ENCODE results near the gene BMP2K.

Gene BMP2K

GRCh38 chr4:78797777-78798284 is 21.7 kb downstream of the BMP2K start:
- in situ Hi-C loops (cut with MboI; ENCODE audit: low sequenced_read_pairs, unreplicated experiment), result no loop called here
- DNase-seq (ENCODE audit: low spot score), result no peak
- no peak for TF ChIP-seq CTCF (IDR thresholded peaks at IDR 0.05; ENCODE audit: borderline replicate concordance, control extremely low read depth, extremely low read depth, insufficient read depth, missing control alignments)

DNA sequence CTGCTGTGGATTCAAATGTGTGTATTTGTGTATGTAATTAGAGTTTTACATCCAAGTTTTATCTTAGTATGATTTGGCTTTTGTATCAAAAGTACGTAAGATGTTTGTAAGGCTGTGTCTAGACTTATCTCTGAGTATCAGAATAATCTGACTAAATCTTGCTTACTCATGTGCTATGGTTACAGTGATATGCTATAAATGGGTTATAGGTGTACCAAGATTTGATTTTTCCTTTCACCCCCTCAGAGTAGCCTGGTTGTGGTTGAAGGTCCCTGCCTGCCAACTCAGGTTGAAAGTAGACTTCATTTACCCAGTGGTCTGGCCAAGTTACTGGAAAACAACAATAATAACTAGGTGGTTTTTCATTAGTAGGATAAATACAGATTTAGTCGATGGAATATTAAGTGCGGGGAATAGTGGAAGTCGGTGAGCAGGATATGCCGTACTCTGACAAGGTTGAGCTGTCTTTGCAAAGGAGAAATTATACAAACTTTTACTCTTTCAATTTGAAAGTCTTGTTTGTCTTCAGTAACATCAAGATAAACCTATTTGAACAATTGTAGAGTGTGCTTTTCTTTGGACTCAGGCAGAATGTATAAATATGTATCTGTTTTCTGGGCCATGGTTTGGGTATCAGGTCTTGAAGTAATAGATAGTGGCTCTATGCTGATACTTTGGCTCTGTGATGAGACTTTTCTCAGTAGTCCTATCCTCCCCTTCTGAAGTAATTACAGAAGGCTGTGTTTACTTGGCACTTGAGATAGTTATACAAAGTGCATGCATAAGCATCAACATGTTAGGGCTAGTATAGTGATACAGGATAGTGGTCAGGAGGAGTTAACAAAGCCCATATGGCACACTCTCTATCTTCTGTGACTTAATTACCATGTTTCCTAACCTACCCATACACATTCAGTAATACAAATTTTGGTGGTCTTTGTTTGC is 23.7 kb downstream of the BMP2K start:
- in situ Hi-C loops (cut with MboI; ENCODE audit: low sequenced_read_pairs, unreplicated experiment), result no loop called here
- DNase-seq (ENCODE audit: low spot score), result no peak
- TF ChIP-seq CTCF (IDR thresholded peaks at IDR 0.05; ENCODE audit: borderline replicate concordance, control extremely low read depth, extremely low read depth, insufficient read depth, missing control alignments), result no peak

GRCh38 chr4:78800965-78801364 is 24.8 kb downstream of the BMP2K start:
- DNase-seq (ENCODE audit: low spot score), result no peak
- in situ Hi-C loops (cut with MboI; ENCODE audit: low sequenced_read_pairs, unreplicated experiment), result no loop called here
- no peak for TF ChIP-seq CTCF (IDR thresholded peaks at IDR 0.05; ENCODE audit: borderline replicate concordance, control extremely low read depth, extremely low read depth, insufficient read depth, missing control alignments)

DNA sequence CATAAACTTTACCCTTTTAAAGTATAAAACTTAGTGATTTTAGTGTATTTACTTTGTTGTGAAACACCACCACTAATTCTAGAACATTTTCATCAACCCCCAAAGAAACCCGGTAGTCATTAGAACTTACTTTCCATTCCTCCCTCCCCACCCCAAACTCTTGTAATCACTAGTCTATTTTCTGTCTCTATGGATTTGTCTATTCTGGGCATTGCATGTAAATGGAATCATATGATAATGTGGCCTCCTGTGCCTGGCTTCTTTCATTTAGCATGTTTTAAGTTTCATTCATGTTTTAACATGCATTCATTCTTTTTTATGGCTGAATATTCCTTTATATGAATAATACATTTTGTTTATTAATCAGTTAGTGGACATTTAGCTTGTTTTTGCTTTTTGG is 27.8 kb downstream of the BMP2K start:
- no peak for DNase-seq (ENCODE audit: low spot score)
- no peak for TF ChIP-seq CTCF (IDR thresholded peaks at IDR 0.05; ENCODE audit: borderline replicate concordance, control extremely low read depth, extremely low read depth, insufficient read depth, missing control alignments)
- in situ Hi-C loops (cut with MboI; ENCODE audit: low sequenced_read_pairs, unreplicated experiment), result no loop called here

GRCh38 chr4:78806943-78807460 is 30.9 kb downstream of the BMP2K start:
- no peak for TF ChIP-seq CTCF (IDR thresholded peaks at IDR 0.05; ENCODE audit: borderline replicate concordance, control extremely low read depth, extremely low read depth, insufficient read depth, missing control alignments)
- no peak for DNase-seq (ENCODE audit: low spot score)
- in situ Hi-C loops (cut with MboI; ENCODE audit: low sequenced_read_pairs, unreplicated experiment), result no loop called here

- DNase-seq (ENCODE audit: low spot score), result no peak
- TF ChIP-seq CTCF (IDR thresholded peaks at IDR 0.05; ENCODE audit: borderline replicate concordance, control extremely low read depth, extremely low read depth, insufficient read depth, missing control alignments), result no peak
- in situ Hi-C loops (cut with MboI; ENCODE audit: low sequenced_read_pairs, unreplicated experiment), result no loop called here
Measured at GRCh38 chr4:78809295-78809694, 33.1 kb downstream of the BMP2K start.

Data from GM13976 (cell line).